A549 treated with AZD9567 at 1 μM for 4 hours (cell line): Measurements from ENCODE around the gene RAMP3. TPM values are rescaled to one million over a fixed set of nuclear protein-coding genes. Genes with fewer than 3 reads are reported as not detected.

Experiments used
- total RNA-seq: library from RNA; stranded (reverse); fragments of 200-300 nt; extraction: Qiagen RNA extraction; gene quantifications from 5 replicates; pipeline ENCODE4 v1.2.3, GENCODE V29; 2022; ENCODE audit not compliant: insufficient read depth

The RAMP3 gene, protein sequence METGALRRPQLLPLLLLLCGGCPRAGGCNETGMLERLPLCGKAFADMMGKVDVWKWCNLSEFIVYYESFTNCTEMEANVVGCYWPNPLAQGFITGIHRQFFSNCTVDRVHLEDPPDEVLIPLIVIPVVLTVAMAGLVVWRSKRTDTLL
- total RNA-seq = not detected in 5 replicates

DNA sequence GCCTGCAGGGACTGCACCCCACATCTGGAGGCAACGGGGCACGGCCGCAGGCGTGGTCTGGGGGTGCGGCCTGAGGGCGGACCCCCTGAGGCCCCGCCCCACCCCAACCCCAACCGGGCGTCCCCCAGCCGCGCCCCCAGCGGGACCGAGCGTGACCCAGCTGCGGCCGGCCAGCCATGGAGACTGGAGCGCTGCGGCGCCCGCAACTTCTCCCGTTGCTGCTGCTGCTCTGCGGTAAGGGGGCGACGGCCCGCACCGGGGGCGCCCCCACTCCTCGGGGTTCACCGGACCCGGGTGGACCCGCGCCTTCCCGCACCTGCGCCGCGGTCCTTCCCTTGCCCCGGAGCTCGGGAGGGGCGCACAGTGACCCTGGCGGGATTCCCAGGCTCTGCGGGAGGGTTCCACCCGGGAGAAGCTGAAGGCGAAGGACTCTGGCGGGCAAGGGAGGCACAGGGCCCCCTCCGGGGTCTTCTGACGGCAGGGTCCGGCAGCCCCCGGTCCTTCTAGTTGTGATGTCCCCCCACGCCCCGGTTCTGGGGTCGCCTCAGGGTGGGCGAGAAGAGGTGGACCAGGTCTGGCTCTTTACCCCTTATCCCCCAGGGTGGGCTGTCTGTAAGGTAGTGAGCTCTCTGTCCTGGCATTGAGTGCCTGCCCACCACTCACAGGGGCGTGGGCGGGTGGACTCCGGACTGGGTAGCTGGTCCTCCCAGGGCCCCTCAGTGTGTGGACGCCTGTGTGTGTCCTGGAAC lies at the start of gene RAMP3:
RAMP3 (plus strand) TSS at position 139 of the 749 bp plus-strand sequence; CDS start at position 177, 38 bp downstream.

DNA sequence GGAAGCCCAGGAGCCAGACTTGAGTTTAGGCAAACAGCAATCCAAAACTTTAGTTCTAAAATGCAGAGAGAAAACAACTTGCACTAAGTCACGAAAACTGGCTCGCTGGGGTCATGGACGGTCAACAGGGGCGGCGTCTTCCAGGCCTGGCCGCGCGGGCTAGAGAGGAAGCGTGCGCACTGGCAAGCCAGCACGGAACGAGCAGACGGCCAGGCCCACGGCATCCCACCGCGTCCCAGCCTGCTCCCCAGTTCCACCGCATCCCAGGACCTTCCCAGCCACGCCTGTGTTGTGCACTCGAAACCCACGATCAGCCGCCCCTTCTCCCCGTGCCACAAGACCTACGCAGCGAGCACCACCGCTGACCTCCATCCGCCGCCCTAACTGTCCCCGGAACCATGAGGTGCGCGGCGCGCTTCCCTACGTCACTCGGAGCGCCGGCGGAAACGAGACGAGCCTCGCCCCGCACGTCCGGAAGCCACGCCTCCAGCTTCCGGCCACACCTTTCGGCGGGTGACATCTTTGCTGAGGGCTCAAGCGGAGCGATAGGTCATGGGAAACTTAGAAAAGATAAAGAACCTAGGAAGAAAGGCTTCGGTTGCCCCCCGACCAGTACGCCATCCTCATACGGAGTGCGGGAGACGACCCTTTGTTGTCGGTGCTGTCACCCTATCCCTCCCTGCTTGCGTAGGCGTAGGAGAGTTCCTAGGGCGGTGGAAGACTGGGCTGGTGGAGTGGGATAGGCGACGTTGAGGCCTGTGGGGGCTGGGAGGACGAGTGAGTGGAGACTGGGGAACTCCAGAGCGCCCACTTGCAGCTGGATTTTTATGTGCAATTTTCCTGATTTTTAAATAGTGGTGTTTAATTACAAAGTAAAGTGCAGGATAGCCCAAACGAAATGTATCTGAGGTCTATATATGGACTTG lies 46.0 kb upstream of the RAMP3 start, which contains the start of gene TBRG4:
TBRG4 (minus strand) TSS at position 400 of the 926 bp plus-strand sequence. CDS start 2,460 bp downstream, outside the sequence.

Other genes starting within 250 kb of the RAMP3 start
- gene MYO1G, start 178.8 kb upstream of the RAMP3 start, total RNA-seq = 0.15 to 0.21 TPM (median 0.19 TPM) in 4 of 5 replicates, not detected in the other
- 39.2 to 52.9 TPM (median 49.5 TPM) in 5 replicates for gene CCM2, start 157.6 kb upstream of the RAMP3 start, total RNA-seq
- gene NACAD, start 68.8 kb upstream of the RAMP3 start, total RNA-seq = 0.16 to 0.36 TPM (median 0.22 TPM) in 4 of 5 replicates, not detected in the other
- gene TBRG4, start 46.1 kb upstream of the RAMP3 start, total RNA-seq = 109 to 203 TPM (median 114 TPM) in 5 replicates